Subcutaneous adipose tissue (tissue), 4 donors: ENCODE results near the gene DRD1. TPM values are rescaled to one million over a fixed set of nuclear protein-coding genes. Genes with fewer than 3 reads are reported as not detected.

ENCODE experiments used
- CTCF ChIP-seq: fragments of 450-650 bp; IDR thresholded peaks from one replicate; pipeline ENCODE4 v1.5.1; 2016; ENCODE audit warnings: low read depth, mild to moderate bottlenecking, control low read depth, antibody characterized with exemption, moderate library complexity
- total RNA-seq, 4 donors: library from RNA; depleted of rRNA; stranded (reverse); fragments of >200 nt; gene quantifications; one replicate each; pipeline ENCODE4 v1.1.0, GENCODE V29; 2016

Gene DRD1
- total RNA-seq, 4 donors from 2014 or later = 0.17 TPM; not detected in 3

GRCh38 chr5:175460552-175460951 lies 16.6 kb upstream of the DRD1 start:
- no peak for TF ChIP-seq CTCF

GRCh38 chr5:175460126-175460525 lies 16.1 kb upstream of the DRD1 start:
- TF ChIP-seq CTCF = no peak

- TF ChIP-seq CTCF = no peak
Measured at GRCh38 chr5:175457466-175457865, 13.5 kb upstream of the DRD1 start.

- TF ChIP-seq CTCF = no peak
Measured at GRCh38 chr5:175456105-175456742, 12.2 kb upstream of the DRD1 start.

GRCh38 chr5:175452166-175452565 lies 8.2 kb upstream of the DRD1 start:
- TF ChIP-seq CTCF = no peak

GRCh38 chr5:175448276-175448675 lies 4.3 kb upstream of the DRD1 start:
- TF ChIP-seq CTCF = no peak

- no peak for TF ChIP-seq CTCF
Measured at GRCh38 chr5:175447571-175447970, 3.6 kb upstream of the DRD1 start.
